NCI-H2227 (cell line): ENCODE data around the gene SMIM1.

Source experiments
- DNase-seq: peaks from one replicate; lab custom pipeline; 2025; ENCODE audit not compliant: unreplicated experiment; lab: John Stamatoyannopoulos, UW

The SMIM1 gene

DNA sequence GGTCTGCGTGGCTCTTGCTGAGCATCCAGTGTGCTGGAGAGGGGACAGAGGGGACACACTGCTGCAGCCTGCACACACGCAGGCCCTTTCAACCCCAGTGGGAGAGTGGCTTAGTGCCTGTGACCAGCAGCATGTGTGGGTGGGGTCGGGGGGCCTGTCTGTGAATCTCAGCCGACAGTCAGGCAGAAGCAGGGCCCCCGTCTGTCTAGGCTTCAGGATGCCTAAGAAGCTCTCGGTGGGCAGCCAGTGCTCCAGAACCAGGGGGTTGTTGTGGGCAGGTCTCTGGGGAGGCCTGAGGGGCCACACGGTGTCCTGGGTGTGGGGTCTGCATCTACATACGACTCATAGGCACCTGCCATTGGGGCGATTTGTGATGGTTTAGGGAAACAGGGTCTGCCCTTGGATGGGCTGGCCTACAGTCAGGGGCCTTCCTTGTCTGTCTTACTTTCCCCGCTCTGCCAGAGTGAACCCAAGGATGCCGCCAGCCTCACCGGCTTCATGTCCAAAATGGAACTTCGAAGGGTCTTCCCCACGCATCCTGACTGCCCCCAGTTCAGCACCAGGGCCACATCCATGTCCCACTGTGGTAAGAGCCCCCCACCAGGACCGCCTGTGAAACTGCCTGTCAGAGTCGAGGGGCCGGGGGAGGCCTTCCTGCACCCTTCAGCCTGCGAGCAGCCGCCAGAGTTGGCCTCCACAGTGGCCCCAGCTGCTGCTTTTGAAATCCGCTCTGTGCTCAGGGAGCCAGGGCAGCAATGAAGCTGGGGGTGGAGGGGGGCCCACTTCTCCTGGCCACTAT is 18.7 kb upstream of the SMIM1 start:
- no peak for DNase-seq

DNA sequence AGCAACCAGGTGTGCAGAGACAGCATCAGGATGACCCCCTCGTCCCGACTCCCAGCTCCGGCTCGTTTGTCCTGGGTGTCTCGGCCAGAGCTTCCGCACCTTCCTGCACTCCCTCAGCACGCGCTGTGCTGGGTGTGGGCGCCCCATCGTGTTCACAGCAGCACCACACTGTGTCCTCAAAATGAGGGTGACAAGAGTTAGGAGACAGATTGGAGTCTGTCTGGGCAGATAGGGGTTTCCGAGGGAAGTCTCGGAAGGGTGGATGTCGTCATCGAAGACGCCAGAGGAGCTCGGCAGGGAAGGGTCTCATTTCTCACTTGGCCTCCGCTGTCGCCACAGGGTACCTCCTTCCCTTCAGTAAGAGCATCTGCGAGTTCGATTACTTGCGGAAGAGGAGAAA is 16.2 kb upstream of the SMIM1 start:
- no peak for DNase-seq

DNA sequence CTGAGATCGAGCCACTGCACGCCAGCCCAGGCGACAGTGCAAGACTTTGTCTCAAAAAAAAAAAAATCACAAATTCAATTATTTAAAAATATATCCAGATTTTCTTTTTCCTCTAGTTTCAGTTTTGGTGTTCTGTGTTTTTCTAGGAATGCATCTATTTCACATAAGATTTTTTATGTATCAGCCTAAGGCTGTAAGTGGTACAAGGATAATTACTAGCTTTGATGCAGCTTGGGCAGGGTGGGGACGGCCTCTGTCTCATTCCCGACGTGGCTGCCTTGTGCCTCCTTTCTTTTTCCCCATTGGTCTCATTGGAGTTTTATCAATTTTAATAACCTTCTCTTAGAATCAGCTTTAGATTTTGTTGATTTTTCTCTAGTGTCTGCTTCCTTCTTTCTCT is 13.4 kb upstream of the SMIM1 start:
- DNase-seq = no peak

DNA sequence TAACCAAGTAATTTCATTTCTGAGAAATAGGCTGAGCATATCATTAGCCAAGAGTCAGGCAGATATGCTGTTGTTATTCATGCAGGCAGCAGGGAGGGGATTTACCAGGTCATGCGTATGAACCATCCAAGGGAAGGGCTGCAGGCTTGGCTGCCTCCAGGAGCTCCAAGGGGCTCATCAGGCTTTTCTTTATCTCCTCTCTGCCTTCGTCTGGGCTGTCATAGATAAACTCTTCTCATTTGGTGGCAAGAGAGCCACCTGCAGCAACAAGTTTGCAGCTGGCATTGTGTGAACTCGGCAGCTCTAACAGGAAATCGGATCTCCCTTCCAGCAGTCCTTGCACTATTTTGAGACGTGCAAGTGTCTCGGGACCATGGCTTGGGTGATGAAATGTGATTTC is 12.8 kb upstream of the SMIM1 start:
- DNase-seq = no peak

DNA sequence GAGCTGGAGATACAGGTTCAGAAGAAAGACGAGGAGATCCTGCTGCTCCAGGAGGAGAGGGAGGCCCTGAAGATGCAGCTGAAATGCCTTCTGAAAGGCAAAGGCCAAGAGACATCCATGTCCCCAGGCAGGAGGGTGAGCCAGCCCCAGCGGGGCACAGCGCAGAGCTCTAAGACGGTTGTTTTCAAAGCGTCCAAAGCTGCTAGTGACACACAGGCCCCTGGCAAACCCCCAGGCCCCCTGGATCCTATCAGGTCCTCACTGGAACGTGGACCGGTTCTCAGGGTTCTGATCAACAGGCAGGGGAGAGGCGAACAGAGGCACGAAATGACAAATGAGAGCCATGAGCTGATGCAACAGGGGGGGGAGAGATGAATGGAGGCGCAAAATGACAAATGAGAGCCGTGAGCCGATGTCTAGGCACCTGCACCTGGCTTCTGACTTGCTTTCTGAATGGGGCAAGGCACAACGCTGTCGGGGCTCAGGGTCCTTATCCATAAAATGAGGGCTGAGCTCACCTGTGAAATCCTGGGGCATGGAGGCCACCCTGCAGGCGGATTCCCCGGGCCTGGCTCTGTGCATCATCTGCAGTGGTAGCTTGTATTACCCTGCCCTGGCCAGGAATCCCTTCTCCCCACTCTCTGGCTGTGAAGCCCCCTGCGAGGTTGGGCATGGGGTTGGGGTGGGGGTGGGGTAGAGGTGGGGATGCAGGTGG is 11.1 kb upstream of the SMIM1 start:
- DNase-seq = no peak

DNA sequence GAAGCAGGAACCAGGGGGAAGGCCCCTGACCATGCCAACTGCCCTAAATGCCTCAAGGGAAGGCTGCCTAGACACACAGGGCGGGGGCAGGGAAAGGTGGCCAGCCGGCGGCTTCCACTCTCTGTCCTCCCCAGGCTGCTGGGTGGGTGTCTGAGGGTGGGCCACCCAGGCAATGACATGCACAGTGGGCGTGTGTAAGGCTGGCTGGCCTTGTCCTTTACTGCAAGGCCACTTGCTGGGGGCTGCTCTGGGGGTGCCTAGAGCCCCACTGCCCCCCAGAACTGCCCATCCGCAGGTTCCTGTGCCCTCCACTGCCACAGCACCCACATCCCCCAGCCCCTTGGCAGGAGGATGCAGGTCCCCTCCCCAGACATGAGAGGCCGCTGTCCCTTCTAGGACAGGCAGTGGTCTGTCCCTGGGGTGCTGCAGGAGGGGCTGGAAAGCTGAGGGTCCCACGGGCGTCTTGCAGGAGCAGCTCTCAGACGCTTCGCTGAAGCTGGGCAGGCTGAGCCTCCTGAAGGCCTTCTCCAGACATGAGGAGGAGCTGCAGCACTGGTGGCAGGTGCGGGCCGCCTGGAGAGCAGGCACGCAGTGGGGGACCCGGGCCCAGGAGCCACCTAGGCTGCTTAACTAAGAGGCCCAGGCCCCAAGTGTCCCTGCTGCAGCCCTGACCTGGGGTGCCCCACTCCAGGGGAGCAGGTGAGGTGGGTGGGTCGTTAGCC is 10.2 kb upstream of the SMIM1 start:
- DNase-seq = no peak

DNA sequence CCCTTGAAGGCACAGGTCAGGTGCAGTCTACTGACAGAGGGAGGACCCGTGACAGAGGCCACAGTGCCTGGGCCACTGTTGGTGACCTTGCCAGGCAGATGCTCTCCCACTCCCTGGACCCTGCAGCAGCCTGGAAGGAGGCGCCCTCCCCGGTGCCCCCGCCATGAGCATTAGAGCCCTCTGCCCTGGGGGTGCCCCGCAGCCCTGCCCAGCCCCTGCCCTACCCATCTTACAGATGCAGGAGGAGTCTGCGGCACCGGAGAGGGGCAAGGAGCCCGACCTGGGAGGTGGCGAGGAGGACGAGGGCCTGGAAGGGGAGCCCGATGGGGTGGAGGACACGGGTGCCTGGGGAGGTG is 9.7 kb upstream of the SMIM1 start:
- DNase-seq = no peak

DNA sequence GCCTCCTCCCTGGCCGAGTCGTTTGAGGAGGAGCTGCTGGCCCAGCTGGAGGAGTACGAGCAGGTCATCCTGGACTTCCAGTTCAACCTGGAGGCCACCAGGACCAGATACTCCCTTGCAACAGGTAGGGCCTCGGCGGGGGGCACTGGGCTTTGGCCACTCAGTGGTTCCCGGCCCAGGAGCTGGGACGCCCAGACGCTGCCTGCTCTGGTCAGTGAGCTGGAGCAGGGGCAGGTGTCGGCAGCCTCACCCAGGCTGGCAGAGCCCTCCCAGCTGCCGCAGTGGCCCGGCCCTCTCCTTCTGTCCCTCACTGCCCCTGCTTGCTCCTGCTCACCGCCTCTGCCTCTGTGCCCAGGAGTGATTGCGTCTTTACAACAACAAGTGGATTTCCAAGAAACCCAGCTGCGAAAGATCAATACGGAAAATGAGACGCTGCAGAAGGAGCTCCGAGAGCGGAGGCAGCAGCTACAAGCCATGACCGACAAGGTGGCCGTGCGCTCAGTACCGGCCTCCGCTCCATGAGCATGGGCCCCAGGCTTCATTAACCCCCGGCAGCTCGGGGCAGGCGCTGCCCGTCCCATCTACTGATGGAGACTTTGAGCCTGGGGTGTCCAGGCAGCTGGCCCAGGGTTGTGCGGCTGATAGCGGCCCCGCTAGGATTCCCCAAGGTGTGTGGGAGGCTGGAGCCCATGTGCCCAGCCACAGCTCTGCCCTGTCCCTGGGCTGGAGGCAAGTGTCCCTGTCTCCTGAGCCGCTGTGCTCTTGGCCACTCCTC is 9.0 kb upstream of the SMIM1 start:
- DNase-seq = peak; percentile 71

DNA sequence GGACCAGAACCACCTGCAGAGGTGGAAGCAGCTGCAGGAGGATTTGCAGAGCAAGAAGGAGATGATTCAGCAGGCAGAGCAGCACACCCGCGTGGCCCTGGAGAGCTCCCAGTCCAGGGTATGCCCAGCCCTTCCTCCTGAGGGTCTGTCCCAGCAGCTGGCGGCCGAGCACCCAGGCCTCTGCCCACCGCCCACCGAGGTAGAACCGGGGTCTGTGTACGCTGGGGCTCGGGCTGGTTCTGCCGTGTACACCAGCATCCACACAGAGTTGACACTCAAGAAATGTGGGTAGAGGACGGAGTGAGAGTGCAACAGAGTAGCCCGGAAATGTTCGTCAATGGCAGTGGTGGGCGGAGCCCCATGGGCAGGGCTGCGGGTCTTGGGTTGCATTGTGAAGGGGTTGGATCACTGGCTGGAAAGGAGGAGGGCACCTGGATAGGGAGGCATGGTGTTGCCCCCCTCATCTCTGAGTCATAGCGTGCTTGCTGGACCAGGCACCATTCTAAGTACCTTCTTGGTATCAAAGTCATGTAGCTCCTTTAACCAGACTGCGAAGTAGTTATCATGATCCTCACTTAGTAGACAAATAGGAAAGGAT is 5.1 kb upstream of the SMIM1 start:
- no peak for DNase-seq

DNA sequence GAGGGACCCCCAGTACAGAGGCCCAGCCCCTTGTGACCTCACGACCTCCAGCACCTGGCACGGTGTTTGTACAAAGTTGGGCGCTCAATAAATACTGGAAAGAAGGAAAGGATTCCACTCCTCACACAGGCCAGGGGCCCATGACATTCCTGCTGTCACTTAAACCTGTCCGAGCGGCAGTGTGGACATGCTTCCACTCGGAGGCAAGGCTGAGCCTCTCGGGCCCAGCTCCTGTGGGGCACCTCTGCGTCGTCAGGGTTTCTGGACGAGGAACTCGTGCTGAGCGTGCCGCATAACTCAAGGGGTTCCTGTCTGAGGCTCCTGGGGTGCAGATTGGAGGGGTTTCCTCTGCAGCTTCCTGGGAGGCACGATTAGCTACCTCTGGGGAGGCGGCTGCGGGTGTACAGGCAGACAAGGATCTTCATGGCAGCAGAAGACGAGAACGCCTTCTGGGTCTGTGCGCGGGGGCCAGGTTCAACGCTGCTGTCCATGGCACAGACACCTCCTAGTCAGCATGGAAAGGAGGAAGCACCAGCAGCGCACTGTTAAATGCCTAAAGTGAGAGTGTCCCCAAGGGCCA is 3.6 kb upstream of the SMIM1 start:
- no peak for DNase-seq

DNA sequence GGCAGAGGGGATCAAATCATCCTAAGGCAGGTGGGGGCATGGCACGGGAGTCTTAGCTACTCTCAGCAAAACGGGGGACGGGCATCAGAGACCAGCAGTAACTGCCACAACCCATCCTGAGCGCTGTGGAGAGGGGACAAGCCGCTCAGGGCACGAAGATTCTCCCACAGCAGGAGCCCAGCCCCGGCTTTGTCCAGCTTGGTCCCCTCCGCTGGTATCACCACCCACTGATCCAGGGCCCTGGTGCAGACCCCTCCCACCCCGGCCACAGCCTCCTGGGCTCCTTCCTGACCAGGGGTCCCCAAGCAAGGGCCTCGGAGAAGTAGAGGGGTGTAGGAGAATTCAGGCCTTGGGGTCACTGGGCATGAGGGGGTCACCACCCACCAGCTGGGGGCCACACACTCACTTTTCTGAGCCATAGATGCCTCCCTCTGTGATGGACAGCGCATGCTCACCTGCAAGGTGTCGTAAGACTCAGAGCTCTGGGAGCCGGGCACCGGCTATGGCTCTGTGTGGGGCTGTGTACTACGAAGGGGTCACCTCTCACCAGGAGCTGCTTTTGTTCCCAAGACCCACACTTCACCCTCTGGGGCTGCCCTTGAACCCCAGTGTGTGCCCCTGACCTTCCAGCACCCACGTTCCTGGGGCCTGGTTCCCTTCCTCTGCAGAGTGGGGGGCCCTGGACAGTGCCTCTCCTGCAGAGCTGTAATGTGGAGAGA is 2.3 kb upstream of the SMIM1 start:
- no peak for DNase-seq

DNA sequence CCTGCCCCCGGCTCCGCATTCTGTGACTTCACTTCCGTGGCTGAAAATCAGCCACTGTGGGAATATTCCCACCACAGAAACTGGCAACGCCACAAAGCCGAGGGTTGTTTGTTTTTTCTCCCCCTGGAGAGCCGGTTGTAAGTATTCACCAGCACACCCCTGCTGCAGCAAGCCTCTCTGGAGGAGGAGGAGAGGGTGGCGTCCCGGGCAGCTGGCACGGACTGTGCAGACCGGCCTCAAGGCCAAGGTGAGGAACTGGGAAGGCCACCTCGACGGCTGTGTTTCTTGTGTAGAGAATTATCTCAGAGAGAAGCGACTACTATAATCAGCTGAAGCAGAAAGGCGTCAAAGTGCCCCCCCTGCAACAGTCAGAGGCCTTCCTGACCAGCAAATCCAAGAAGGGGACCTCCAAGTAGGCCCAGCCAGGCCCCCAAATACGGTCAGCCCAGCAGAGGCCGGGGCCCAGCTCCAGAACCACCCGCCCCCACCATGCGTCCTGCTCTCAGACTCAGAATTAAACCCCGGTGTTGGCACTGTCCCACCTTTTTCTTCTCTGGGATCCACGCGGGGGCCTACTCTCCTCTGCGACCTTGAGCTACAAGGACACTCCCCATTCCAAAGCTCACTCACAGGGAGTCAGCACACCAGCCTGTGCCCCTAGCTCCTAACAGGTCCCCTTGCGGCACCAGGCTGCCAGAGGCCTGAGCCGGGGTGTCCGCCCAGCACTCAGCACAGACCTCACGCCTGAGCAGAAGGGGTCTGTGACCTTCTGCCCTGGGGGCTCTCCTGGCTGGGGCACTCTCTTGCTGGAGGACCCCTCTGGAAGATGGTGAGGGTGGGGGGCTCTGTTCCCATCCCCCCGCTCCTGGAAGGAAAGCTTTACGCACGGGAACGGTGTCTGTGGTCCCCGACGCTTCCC is 1.2 kb upstream of the SMIM1 start:
- DNase-seq = no peak

DNA sequence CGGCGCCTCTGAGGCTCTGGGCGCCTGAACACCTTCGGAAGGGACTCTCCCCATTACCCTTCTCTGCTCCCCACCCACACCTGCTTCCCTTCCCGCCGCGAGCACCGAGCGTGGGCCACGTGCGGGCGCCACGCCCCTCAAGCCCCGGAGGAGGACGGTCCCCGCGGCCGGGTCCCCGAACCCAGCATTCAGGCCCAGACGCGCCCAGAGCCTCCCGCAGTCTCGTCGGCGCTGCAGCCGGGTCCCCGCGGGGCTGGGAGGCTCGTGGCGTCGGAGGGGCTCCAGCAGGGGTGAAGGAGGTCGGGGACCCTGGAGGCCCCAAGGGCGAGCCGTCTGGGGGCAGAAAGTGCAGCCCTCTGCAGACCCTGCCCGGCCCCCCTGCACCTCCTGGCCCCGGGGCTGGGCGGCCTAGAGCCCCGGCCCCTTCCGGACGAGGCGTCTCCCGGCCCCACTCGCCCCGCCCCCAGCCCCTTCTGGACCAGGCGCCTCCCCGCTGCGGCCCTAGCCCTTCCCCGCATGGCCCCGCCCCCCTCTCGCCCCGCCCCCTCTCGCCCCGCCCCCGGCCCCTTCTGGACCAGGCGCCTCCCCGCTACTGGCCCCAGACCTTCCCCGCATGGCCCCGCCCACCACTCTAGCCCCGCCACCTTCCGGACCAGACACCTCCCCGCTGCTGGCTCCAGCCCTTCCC is 378 bp upstream of the SMIM1 start:
- DNase-seq = peak; percentile 63

DNA sequence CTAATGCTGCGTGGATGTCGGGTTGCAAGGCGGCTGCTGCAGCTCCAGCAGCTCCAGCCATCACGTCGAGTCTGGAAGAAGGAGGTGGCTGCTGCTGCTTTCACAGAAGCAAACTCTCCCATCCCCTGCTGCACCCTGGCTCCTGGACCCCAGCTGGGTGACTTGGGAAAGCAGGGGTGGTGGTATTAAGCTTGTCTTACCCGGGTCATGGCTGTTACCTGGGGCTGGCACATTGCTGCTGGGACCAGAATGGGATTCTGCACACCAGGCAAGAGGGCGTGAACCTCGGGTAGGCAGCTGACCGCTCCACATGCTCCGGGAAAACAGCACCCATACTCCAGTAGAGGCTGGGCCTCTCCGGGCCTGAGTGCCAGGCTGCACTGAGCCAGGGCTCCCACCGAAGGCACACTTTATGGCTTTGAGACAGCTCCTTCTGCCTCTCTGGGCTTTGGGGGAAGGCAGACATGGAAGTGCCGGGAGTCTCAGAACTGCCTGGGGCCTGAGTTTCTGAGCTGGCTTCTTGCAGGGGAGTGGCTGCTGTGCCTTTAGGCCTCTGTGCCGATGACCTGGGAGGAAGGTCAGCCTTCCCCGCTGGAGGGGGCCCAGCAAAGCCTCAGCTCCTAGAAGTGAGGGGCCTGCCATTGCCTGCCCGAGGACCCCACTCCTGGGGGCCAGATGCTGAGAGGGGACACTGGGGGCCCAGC is 1.2 kb downstream of the SMIM1 start:
- no peak for DNase-seq

DNA sequence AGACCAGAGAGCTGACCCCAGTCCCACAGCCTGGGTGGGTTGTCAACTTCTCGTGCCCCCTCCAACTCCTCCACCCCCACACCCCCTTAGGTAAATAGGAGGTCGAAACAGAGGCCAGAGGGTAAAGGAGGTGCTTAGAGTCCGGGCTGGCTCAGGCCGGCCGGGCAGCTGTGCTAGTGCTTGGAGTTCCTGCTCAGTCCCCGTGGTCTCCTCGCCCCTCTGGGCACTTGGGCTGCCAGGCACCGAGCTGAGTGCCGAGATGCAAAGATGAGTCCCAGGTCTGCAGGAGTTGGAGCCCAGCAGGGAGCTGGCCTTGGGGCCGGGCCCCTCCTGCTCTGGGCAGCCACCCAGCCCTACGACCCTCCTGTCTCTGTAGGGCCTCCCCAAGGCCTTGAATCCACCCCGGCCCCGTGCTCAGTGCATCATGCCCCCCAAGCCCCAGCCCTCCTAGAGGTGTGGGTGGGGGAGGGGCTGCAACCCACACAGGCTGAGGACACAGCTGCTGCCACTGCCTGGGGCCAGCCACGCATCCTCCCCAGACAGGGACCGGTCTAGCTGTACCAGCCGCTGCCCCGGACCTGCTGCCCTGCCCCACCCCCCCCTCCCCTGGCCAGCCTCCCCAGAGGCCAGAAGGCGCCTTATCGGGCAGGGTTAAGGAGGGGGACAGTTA is 1.9 kb downstream of the SMIM1 start:
- no peak for DNase-seq

DNA sequence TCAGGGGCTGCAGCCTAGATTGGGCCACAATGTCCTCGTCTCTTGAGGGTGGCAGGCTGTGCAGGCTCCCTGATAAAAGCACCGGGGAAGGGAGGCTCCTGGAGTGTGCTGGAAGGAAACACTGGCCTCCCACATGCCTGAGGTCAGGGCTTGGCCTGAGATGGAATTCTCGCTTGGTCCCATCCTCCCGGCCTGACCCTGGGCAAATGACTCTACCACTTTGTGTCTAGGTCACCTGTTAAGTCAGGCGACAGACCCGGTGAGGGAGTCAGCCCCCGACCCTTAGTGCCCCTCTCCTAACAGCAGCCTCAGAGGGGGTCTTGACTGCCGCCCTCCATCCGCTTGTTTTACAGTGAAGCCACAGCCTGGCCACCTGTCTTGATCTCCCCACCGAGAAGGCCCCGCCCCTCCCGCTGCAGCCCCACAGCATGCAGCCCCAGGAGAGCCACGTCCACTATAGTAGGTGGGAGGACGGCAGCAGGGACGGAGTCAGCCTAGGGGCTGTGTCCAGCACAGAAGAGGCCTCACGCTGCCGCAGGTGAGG is 2.5 kb downstream of the SMIM1 start:
- peak; percentile 45 for DNase-seq
